Stomach (tissue), 4 donors: Measurements from ENCODE around the gene CELF5.

ENCODE experiments used
- CTCF ChIP-seq, 7 experiments: fragments of 450-650 bp in 4 of 7; fragments of 200-600 bp in 3 of 7; sonication (generic) in 3 of 7; IDR thresholded peaks; one replicate each; pipeline ENCODE4 v1.5.1; 2016 to 2019; ENCODE audit warnings: antibody characterized with exemption in 7 of 7, control low read depth in 2 of 7, mild to moderate bottlenecking in 1 of 7
- POLR2A ChIP-seq, 4 donors: fragments of 450-650 bp; IDR thresholded peaks; one replicate each; pipeline ENCODE4 v1.6.1; 2016; ENCODE audit warnings: antibody characterized with exemption in 4 of 4, control low read depth in 2 of 4, mild to moderate bottlenecking in 1 of 4, moderate library complexity in 1 of 4

GRCh38 chr19:3309724-3310123, 85.3 kb downstream of the CELF5 start:
- TF ChIP-seq CTCF (IDR thresholded peaks at IDR 0.05): no peak
- TF ChIP-seq POLR2A (IDR thresholded peaks at IDR 0.05): no peak
